Daoy (cell line): ENCODE measurements around the gene KLHL3. TPM values are rescaled to one million over a fixed set of nuclear protein-coding genes. Genes with fewer than 3 reads are reported as not detected.

ENCODE experiments used
- DNase-seq: peaks from one replicate; pipeline ENCODE4 v3.0.0-alpha.2; 2015; ENCODE audit warnings: low read depth
- total RNA-seq: library from RNA; depleted of rRNA; stranded (reverse); fragments of >200 nt; shearing (Covaris generic); gene quantifications from 2 replicates; pipeline ENCODE4 v1.2.3, GENCODE V29; 2014

The KLHL3 gene
- total RNA-seq, 1 experiment from 2014 or later, result 0.80 TPM

DNA sequence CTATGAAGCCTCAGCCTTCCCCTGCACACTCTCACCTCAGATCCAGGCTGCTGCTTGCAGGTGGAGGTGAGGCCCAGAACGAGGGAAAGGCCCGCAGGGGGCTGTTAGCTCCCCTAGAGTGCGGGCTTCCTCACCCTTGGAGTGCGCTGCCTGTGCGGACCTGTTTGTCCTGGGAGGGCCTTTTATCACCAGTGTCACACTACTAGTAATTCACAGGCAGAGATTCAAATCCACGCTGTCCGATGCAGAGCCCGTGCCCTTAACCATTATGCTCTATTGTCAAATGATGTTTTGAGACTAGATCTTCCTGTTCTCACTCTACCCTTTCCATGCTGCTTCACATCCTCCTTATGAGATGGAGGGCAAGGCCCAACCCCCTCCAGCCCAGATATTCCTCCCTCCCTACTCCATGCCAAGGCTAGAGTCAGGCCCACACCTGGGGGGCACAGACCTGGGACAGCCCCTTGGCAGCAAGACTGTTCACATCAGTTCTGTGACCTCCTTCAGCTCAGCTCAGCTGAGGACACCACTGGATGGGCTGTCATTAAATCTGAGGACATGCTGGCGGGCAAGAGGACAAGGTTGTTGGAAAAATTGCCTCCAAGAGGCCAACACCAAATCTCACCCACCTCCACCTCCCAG lies 124.0 kb downstream of the KLHL3 start:
- no peak for DNase-seq

DNA sequence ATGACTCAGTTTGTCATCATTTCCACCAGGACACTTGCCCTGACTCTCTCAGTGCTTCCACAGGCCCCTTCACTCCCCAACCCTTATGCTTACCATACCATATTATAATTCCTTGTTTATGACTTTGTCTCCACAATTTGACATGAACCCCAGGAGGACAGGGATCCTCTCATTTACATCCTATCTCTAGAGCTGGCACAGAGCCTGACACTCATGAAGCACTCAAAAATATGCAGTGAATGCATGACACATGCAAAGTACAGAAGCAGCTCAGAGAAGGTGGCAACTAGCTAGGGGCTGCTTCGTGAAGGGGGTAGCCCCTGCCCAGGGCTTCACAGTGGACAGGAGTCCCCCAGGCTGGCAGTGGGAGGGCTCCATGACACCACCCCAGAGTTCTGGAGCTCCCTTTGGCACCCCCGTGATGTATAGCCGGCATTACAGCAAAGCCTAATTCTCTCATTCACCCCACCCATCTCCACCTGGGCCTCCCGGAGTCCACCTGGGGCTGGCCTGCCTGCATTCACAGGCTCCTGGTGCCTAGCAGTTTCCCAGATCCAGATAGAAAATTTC lies 124.8 kb downstream of the KLHL3 start:
- DNase-seq, result no peak

DNA sequence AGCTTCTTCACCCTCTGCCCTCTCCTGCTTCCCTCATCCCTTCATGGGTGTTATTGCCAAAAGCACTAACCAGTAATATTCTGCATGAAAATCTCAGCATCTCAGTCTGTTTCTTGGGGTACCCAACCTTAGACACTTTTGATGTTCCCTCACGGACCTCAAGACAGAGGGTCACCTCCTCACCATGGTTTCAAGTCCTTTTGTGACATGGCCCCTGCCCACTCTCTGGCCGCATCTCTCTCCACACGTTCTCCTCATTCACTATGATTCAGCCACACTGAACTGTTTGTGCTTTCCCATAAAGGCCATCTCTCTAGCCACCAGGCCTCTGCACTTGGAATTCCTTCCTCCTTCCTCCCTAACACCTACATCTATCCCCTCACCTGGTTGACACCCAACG lies 125.3 kb downstream of the KLHL3 start:
- no peak for DNase-seq

DNA sequence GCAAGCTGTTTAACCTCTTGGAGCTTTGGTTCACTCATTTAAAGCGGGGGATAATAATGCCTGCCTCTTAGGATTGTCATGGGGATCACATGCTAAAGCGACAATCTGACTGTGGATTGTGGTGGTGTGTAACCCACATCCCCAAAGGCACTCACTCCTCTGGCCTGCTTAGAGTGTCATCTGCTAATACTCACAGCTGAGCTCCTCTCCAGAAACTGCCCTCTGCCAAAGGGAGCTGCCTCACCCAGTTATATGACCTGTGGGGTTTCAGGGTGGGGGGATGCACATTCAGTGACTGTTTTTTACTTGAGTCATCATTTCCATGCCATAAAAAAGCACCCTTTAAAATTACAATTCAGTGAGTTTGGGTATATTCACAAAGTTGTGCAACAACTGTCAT lies 126.8 kb downstream of the KLHL3 start:
- no peak for DNase-seq

DNA sequence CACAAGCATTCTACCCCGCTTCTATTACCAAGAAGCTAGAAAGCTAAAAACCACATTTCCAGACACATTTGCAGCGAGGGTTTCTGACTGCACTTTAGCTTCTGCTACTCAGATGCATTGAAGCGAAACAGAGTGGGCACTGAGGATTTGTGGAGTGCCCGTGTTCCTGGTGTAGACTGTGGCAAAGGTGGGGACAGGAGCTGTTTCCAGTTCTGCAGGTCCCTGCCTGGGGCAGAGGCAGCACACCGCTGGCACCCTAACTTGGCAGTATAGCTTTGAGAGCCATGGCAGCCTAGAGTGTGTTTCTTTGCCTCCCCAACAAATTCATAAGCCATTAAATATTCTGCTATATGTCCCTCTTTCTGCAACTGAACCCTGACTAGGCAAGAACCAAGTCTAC lies 128.1 kb downstream of the KLHL3 start:
- no peak for DNase-seq

DNA sequence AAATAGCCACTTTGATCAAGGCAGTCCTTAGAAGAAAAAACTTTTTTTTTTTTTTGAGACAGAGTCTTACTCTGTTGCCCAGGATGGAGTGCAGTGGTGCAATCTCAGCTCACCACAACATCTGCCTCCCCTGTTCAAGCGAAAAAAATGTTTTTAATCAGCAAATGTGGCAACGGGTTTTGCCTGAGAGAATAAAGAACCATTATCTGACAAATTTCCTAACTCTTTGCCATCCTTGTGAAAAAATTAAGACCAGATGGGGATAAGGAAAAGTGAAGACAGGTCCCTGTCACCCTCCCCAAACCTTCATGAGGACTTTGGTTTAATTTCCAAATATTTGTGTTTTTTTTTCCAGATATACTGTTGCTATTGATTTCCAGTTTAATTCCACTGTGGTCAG lies 129.5 kb downstream of the KLHL3 start:
- DNase-seq, result no peak

DNA sequence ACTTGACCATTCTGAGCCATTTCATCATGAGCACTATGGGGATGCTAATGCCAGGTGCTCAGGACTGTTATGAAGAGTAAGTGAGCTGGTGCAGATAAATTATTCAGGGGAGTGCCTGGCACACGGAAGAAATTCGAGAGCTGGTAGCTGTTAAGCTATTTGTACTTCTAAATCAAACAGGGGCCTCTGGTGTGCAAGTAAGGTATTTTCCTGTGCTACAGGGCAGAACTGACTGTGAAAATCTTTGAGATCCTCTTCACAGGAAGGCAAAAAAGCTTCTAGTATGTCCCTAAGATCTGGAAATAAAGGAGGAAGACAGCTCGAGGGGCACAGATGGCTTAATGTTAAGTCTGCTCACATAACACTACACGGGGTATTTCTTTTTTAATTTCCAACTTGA lies 130.5 kb downstream of the KLHL3 start:
- DNase-seq, result no peak

DNA sequence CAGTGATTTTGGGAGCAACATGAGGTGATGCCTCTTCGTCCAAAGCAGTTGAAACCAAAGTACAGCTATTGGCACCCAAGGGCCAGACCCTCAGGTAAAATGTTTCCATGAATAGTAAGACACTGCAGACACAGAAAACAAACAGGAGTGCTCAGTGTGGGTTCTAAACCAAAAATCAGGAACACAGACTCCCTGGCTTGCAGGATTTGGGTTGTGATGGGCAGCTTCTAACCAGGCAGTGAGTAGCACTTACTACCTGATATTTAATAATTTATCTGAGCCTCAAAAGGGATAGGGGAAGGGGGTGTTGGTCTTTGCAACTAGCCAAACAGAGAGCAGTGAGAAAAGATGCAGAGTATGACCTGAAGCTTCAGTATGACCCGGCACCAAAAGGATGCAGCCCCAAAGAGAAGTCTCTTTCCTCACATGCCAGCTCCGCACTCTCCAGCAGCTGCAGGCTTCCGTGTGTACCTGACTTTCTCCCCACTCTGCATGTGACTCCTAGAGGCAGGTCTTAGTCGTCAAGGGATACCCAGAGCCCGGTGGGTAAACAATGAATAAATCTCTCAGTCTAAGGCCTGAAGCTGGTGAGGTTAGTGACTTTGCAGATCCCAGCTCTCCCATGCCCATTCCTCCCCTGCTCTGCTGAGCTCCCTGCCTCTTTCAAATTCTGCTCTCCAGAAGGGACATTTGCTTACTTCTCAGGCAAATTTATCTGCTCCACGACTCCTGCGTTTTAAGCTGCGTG lies 131.4 kb downstream of the KLHL3 start:
- no peak for DNase-seq

DNA sequence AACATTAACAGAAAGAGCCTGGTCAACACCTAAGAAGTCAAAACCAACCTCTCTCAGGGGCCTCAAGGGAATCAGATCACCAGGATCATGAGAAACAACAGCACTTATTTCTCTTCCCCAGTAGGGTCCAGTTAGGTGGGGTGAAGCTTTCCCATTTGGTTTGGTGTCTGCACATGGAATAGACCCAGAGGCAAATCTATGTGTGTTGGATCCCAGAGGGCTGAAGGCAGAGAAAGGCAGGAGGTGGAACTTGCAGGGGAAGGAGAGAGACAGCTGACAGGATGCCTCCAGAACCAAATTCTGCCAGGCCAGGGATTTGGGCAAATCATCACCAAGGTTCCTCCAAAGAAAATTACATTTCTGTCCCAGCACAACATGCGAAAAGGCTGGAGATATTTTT lies 132.0 kb downstream of the KLHL3 start:
- DNase-seq, result no peak

DNA sequence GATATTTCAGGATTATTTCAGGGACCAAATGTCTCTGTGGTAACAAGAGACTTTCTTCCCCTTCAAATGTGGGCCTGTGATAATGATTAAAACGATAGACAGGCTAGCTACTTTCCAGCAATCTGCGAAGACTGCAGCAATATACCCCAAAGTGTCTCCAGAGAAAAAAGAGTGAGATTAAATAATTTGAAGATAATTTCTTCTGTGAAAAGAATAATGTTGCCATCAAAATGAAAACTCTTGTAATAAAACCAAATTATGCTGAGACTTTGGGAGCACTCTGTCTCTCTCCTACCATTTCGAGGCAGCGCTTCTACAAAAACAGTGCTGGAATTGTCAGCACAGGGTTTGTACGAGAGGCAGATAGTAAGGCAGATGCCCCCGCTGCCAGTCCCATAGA lies 132.5 kb downstream of the KLHL3 start:
- DNase-seq, result no peak

DNA sequence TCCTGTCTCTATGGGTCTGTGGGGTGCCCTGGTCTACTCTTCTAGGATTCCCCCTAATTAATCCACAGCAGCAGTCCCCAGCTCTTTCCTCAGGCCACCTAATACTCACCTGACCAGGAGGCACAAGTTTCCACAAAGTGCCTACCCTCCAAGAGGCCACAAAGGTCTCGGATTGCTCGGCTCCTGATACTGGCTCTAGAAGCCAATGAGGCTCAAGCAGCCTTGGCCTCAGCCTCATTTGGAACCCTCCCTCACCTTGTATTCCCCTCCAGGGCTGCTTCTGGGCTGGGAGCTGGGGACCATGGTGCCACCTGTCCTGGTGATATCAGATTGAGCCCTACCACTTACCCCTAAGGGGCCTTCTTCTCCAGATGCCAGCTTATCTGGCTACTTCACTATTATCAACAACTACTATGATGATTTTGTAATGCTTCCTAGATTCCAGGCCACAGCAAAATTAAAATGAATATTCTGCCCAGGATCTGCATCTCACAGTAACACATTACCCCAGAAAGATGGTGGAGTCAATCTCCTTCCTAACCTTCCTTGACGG lies 133.1 kb downstream of the KLHL3 start:
- no peak for DNase-seq

DNA sequence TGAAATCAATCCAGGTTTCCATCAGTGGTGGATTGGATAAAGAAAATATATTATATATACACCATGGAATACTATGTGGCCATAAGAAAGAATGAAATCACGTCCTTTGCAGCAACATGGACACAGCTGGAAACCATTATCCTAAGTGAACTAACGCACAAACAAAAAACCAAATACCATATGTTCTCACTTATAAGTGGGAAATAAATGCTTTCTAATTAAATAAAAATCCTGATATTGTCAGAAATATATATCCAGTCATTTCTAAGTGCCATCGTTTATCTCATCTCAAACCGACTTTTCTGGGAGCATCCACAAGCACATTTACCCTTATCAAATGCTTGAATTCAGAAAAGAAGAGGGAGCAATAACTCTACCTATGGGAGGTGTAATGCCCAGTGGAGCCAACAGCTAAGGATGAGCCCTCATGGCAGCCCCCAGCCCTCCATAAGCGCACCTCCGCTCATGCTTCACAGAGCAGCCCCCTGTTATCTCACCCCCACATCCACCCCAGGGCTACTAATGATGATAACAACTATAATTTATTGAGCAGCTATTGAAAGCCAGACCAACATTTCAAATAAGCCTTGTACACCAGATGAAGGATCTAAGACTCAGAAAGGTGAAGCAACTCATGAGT lies 135.0 kb downstream of the KLHL3 start:
- DNase-seq, result no peak

DNA sequence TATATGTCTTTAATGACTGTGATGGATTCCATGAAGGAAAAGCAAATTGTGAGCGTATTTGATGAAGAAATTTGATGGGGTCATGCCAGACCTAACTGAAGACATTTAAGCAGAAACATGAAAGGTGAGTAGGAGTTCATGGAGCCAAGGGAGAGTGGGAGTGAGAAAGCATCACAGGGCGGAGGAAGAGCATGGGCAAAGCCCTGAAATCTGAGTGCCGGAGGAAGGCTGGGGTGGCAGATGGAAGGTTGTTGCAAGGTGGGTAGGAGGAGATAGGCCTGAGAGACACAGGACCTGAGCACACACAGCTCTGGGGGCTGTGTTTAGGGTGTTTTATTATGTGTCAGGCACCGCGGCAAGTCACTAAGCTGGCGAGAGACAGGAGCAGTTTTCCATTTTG lies 136.4 kb downstream of the KLHL3 start:
- DNase-seq, result no peak

DNA sequence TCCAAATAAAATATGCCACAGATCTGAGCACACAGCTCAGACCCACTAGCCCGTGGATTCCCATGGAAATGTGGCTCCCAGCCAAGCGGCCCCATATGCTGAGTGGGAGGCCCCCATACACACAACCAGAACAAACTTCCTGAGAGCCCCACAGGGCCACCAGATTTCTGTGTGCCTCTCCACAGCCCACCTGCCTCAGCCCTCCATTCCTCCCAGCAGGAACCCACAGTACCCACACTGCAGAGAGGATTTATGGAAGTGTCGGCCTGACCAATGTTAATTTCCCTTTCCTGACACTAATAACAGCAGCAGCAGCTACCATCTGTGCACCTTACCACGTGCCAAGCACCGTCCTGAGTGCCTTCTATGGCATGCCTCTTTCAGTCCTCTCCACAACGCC lies 137.5 kb downstream of the KLHL3 start:
- no peak for DNase-seq

DNA sequence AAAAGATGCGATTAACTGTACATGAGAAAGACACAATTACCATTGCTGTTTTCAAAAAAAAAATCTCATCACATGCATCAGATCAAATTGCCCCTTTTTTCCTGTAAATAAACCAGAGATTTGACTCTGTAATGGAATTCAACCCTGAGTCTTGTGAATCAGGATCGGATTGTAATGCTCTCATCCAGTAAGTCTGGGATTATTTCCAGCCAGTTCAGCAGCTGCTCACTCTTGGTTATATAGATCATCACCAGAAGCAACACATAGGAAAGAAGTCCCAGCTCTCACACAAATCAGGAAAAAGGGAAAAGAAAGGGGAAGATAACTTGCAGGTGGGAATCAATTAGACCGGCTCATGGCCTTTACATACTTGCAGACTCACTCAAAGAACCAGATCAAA lies 138.9 kb downstream of the KLHL3 start:
- no peak for DNase-seq

DNA sequence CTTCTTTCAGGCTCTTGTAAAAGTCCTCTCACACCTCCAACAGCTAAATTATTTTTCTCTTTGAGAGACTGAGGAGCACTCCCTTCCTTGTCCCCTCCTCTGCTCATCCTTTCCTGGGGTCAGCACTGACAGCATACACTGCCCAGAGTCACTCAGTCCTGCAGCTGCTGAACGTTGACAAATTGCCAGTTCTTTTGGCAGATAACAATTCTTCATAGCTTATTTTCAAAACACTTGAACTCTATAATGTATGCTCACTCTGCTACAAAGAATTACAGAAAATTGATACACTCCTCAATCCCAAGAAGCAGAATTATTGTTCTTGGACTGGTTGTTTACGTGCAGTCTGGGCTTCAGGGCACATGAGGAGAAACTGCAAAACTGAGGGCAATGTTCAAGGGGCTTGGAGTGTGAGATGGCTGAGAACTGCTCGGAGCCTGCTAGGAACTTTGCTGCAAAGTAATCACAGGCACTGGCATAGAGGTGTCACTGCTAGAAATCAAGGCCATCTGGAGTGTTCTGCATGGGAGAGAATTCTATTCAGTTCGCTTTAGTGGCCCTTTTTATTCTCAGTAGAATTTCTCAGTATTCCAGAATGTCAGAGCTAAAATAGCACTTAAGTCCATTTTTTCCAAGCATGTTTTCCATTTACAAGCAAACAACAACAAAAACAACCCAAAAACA lies 140.4 kb downstream of the KLHL3 start:
- DNase-seq, result no peak

DNA sequence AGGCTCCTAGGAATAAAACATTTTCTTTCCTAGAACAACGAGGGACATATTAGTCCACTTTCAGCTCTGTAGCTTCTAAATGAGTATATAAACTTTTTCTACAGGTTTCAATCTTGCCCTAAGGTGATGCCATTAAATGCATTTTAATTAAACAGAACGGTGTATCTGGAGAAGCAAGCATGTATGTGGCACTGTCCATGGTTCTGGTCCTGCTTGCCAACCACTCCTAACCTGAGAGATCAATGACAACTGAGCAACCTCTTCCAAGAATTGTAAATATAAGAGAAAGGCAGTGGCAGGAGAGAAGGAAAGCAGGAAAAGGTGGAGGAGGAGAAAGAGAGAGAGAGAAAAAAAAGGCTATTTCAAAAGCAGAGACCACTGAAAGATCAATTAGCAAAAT lies 141.2 kb downstream of the KLHL3 start:
- no peak for DNase-seq

DNA sequence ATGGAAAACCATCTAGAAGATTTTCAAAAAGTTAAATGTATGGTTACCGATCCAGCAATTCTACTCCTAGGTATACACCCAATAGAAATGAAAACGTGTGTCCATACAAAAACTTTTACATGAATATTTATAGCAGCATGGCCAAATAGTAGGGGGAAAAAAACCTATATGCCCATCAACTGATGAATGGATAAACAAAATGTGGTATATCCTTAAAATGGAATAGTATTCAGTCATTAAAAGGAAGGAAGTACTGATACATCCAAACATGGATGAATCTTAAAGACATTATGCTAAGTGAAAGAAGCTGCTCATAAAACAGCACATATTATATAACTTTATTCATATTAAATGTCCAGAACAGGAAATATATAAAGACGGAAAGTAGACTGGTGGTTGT lies 143.6 kb downstream of the KLHL3 start:
- DNase-seq, result no peak

DNA sequence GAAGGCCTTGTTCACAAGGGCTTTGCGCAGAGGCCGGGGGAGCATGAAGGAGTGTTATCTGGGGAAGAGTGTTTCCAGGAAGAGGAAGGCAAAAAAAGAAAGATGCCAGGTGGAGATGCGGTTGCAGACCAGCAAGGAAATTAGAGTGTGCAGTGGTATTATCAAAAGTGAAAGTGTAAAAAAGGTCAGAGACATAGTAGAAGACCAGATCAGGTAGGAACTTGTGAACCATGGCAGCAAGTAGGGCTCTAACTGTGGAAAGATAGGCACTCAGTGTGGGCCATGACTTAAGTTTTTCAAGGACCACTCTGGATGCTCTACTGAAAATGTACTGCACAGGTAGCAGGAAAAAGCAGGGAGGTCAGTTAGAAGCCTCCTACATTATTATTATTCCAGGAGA lies 146.7 kb downstream of the KLHL3 start:
- DNase-seq, result no peak

DNA sequence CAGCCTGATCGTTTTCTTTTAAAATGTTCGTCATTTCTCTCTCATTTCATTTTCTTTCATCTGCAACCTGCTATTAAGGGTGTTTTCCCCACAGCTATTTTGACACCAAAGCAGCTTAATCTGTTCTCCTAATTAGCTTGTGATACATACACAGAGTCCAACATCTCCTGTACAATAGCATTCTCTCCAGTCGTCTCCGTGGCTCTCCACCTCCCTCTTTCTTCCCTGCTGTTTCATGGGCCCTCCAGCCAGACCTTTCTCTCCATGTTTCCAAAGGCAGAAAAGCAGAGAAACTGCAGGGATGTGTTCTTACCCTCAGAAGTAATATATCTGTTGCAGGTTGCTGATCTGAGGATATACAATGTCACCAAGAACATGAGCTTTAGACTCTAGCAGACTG lies 148.0 kb downstream of the KLHL3 start:
- no peak for DNase-seq

DNA sequence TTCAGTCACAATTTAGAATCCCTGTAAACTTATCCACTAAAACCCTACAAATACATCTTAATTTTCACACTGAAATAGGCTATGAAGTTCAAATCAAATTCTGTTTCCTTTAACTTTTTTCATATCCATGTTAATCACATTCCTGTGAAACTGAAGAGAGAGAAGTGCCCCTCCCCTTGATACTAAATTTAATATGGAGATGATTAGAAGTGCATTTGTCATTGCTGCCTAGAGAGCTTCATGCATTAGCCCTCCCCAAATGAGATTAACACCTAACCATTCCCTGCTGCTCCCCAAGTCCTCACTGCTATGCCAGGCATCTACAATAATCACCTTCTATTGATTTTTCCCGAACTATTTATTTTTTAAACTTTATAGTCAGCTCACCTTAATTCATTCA lies 151.6 kb downstream of the KLHL3 start:
- DNase-seq, result no peak

DNA sequence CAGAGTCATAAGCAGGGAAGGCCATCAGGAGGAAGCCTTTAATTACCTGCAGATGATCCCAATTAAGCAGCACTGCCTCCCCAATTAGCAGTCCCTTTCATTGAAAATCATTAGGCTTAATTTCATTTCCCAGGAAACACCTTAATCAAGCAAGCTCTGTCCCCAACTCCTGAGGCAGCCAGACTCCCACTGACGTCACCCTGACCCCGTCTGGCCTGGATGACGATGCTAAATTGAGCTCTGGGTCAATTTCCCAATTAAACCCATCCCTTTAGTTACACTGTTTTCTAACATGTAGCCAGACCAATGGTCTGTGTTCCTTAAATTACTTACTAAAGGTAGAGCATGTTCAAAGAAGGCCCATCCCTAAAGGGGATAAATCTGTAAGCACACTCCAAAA lies 152.8 kb downstream of the KLHL3 start:
- DNase-seq, result no peak
